GM06990 (cell line): ENCODE data around the gene ARHGAP26.
A peak's percentile ranks its signal among the peaks of the same experiment; 100 is the strongest.

ENCODE experiments used
- DNase-seq: peaks from one replicate; pipeline ENCODE4 v3.0.0-alpha.2; 2011; ENCODE audit not compliant: insufficient read length; ENCODE audit errors: extremely low read depth
- H3K27me3 ChIP-seq: replicated peaks from 2 replicates; pipeline ENCODE4 v1.6.0; 2011; ENCODE audit warnings: low read length; ENCODE audit not compliant: control insufficient read depth, insufficient read depth
- H3K36me3 ChIP-seq: 2 replicates; pipeline ENCODE4 v1.5.1; 2011; ENCODE audit warnings: low read length; ENCODE audit not compliant: control insufficient read depth, insufficient read depth
- H3K4me3 ChIP-seq: replicated peaks from 2 replicates; pipeline ENCODE4 v1.5.1; 2011; ENCODE audit warnings: low read depth, mild to moderate bottlenecking, control low read depth, low read length
- TF ChIP-seq, protein P1 (sequence below): IDR thresholded peaks from 2 replicates; pipeline ENCODE4 v1.5.1; 2011; ENCODE audit warnings: low read length, control low read depth, mild to moderate bottlenecking, inconsistent platforms; ENCODE audit not compliant: insufficient read depth, poor library complexity, severe bottlenecking

Gene ARHGAP26

DNA sequence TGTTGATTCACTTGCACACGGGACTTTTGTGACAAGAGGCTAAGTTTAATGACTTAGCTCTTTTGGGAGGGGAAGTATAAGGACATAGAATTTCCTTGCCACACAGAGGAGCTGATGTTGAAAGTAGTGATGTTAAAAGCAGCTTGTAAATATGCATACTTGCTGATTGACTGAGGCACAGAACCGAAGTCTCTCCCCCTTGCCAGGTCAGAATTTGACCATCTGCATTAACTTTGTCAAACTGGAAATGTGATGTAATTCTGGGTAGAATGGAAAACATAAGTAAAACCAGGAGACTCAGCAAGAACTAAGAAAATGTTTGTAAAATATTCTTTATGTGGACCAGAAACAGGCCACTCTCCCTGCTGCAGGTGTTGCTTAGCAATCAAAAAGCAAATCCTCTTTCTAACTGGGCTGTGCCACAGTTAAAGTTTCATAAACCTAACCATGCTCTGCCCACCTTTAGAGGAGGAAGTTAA, 349.2 kb downstream of the ARHGAP26 start:
- TF ChIP-seq, protein P1, sequence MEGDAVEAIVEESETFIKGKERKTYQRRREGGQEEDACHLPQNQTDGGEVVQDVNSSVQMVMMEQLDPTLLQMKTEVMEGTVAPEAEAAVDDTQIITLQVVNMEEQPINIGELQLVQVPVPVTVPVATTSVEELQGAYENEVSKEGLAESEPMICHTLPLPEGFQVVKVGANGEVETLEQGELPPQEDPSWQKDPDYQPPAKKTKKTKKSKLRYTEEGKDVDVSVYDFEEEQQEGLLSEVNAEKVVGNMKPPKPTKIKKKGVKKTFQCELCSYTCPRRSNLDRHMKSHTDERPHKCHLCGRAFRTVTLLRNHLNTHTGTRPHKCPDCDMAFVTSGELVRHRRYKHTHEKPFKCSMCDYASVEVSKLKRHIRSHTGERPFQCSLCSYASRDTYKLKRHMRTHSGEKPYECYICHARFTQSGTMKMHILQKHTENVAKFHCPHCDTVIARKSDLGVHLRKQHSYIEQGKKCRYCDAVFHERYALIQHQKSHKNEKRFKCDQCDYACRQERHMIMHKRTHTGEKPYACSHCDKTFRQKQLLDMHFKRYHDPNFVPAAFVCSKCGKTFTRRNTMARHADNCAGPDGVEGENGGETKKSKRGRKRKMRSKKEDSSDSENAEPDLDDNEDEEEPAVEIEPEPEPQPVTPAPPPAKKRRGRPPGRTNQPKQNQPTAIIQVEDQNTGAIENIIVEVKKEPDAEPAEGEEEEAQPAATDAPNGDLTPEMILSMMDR = no peak
- Histone ChIP-seq H3K27me3 (no peaks in the 10 kb centered on the region), H3K36me3 (peaks cover 8% of the 10 kb centered on the region), H3K4me3 (no peak overlapping the region)
- peak; percentile 60 for DNase-seq

DNA sequence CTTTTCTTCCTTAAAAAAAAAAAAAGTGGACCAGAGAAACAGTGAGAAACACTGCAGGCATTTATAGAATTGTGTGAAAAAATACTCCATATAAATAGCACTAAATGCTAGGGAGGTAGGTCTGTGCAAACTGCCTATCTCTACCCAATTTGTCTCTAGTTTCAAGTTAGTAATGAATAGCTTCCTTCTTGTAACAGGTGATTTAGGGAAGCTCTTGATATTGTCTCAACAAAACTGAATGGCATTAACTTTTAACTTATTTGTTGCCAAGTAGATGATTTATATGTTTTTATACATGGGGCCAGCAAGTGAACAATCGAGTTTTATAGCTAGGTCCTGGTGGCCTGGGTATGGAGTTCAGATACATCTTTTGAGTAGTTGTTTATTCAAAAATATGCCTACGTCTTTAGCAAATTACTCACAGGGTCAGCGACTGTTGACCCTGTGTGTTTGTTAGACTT, 349.7 kb downstream of the ARHGAP26 start:
- Histone ChIP-seq H3K4me3 (no peak overlapping the region), H3K27me3 (no peaks in the 10 kb centered on the region), H3K36me3 (peaks cover 9% of the 10 kb centered on the region)
- DNase-seq = no peak
- TF ChIP-seq, protein P1 = no peak

DNA sequence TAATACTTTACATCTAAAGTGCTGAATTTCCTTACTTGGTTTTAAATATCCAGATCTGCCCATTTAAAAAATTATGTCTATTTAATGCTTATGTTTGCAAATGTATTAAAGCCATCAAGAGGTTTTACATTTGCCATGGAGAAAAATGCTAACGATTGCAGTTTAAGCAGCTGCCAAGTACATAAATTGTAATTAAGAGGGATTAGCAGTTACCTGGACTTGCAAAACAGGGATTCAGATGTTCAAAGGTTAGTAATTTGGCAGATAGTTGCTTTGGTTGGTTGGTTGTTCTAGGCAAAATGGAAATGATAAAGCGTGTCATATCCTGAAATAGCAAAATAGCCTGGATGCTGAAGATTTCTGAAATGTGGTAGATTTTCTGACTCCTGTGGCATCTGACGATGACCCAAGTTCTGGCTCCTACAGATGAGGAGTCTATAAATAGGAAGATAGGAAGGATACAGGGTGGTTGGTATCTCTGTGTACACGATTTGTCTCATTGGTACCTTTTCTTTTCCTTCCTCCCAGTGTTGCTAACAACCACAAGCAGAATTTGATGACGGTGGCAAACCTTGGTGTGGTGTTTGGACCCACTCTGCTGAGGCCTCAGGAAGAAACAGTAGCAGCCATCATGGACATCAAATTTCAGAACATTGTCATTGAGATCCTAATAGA, 350.4 kb downstream of the ARHGAP26 start:
- Histone ChIP-seq H3K4me3 (no peak overlapping the region), H3K36me3 (peaks cover 9% of the 10 kb centered on the region), H3K27me3 (no peaks in the 10 kb centered on the region)
- no peak for DNase-seq
- TF ChIP-seq, protein P1 = no peak

DNA sequence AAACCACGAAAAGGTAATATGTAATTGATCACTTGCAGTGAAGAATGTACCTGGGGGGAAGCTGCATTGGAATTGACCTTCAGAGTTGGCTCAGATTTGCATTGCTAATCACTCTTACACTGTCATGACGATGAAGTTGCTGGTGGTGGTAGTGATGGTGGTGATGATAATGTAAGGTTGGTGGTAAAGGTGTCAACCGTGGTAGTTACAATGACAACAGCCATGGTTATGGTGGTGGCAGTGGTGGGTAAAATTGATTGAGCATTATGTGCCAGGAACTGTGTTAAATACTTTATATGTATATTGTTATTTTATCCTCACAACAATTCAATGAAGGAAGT, 350.9 kb downstream of the ARHGAP26 start:
- peaks cover 9% of the 10 kb centered on the region for H3K36me3 ChIP-seq
- TF ChIP-seq, protein P1 = no peak

DNA sequence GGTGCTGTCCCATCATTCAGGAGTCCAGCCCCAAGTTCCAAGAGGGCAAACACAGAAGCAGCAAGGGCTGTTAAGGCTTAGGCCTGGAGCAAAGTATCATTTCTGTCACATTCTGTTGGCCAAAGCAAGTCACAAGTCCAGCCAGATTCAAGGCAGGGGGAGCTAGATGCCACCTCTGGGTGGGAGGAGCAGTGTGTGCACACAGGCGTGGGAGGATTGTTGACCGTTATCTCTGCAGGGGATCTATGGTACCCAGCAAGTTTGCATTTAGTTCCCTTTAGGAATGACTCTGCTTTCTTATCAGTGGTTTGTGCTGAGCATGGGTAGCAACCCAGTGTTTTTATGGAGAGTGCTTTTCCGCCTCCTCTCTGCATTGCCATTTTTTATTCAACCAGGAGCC, 354.4 kb downstream of the ARHGAP26 start:
- TF ChIP-seq, protein P1 = peak; percentile 27
- H3K36me3 ChIP-seq = peaks cover 9% of the 10 kb centered on the region
- no peak overlapping the region; the same call in 1 of the 2 replicates for H3K4me3 ChIP-seq
- no peak for DNase-seq
- H3K27me3 ChIP-seq = no peaks in the 10 kb centered on the region

More for the DNA sequence above, 350.9 kb downstream of the ARHGAP26 start:
- no peak for DNase-seq
- no peak overlapping the region for H3K4me3 ChIP-seq
- no peaks in the 10 kb centered on the region for H3K27me3 ChIP-seq
